ENCODE measurements around the gene LHFPL6. TPM values are rescaled to one million over a fixed set of nuclear protein-coding genes. Genes with fewer than 3 reads are reported as not detected.

Gene LHFPL6
- total RNA-seq, 4 donors from 2014 or later: 40.2 to 77.5 (median 66.6) TPM

DNA sequence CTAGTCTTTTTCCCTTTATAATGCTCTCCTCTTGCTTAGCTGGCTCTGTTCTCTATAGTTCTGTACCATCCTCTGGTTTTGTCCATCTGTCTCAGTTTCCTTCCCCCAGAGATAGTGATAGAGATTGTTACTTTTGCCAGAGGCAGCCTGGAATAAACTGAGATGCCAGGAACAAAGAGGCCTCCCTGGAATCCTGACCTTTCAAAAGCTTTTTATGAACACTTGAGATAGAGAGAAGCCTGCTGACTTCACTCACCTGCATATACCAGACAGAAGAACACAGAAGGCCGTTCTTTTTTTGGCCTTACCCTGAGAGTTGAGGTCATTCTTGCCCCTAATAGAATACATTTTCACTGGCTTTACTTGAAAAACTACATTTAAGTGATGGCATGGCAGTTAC, 150.2 kb downstream of the LHFPL6 start:
- H3K9me3 ChIP-seq: no peaks in the 10 kb centered on the region
- peak overlapping the region in 2 of 4 donors; percentile 50 to 57 for H3K27ac ChIP-seq
- no peaks in the 10 kb centered on the region for H3K36me3 ChIP-seq
- H3K4me1 ChIP-seq: peaks cover 13 to 51% (median 22%) of the 10 kb centered on the region in 3 donors
- WGBS, 2 donors (ENCODE audit: low coverage in 1 of 2): 17 to 44% methylated on average over 1 of the region's 1 CpG
- H3K4me3 ChIP-seq: no peak overlapping the region
- no peak for ATAC-seq
- H3K27me3 ChIP-seq: no peaks in the 10 kb centered on the region
- TF ChIP-seq EP300 (IDR thresholded peaks at IDR 0.05) (no peak), POLR2AphosphoS5 (IDR thresholded peaks at IDR 0.05) (no peak), POLR2A (IDR thresholded peaks at IDR 0.05) (no peak)
- TF ChIP-seq, protein P1, sequence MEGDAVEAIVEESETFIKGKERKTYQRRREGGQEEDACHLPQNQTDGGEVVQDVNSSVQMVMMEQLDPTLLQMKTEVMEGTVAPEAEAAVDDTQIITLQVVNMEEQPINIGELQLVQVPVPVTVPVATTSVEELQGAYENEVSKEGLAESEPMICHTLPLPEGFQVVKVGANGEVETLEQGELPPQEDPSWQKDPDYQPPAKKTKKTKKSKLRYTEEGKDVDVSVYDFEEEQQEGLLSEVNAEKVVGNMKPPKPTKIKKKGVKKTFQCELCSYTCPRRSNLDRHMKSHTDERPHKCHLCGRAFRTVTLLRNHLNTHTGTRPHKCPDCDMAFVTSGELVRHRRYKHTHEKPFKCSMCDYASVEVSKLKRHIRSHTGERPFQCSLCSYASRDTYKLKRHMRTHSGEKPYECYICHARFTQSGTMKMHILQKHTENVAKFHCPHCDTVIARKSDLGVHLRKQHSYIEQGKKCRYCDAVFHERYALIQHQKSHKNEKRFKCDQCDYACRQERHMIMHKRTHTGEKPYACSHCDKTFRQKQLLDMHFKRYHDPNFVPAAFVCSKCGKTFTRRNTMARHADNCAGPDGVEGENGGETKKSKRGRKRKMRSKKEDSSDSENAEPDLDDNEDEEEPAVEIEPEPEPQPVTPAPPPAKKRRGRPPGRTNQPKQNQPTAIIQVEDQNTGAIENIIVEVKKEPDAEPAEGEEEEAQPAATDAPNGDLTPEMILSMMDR (IDR thresholded peaks at IDR 0.05): no peak

- TF ChIP-seq EP300 (IDR thresholded peaks at IDR 0.05) (no peak), POLR2A (IDR thresholded peaks at IDR 0.05) (no peak), POLR2AphosphoS5 (IDR thresholded peaks at IDR 0.05) (no peak)
- TF ChIP-seq, protein P1 (IDR thresholded peaks at IDR 0.05): no peak
- Histone ChIP-seq H3K4me3 (no peak overlapping the region), H3K4me1 (peaks cover 13 to 51% (median 22%) of the 10 kb centered on the region in 3 donors), H3K27me3 (no peaks in the 10 kb centered on the region), H3K36me3 (no peaks in the 10 kb centered on the region), H3K27ac (peak overlapping the region; percentile 38 to 57 (median 46)), H3K9me3 (no peaks in the 10 kb centered on the region)
- WGBS, 2 donors (ENCODE audit: low coverage in 1 of 2): 49 to 65% methylated on average over 3 of the region's 3 CpGs
- no peak for ATAC-seq
Measured at GRCh38 chr13:39452417-39452816, 150.6 kb downstream of the LHFPL6 start.

- Histone ChIP-seq H3K4me1 (peaks cover 13 to 51% (median 22%) of the 10 kb centered on the region in 3 donors), H3K4me3 (no peak overlapping the region), H3K36me3 (no peaks in the 10 kb centered on the region), H3K9me3 (no peaks in the 10 kb centered on the region), H3K27ac (peak overlapping the region in 3 of 4 donors; percentile 38 to 57 (median 50)), H3K27me3 (no peaks in the 10 kb centered on the region)
- peak; percentile 80 for ATAC-seq
- TF ChIP-seq POLR2AphosphoS5 (IDR thresholded peaks at IDR 0.05): no peak
- no peak for TF ChIP-seq EP300 (IDR thresholded peaks at IDR 0.05)
- TF ChIP-seq POLR2A (IDR thresholded peaks at IDR 0.05): no peak
- TF ChIP-seq, protein P1 (IDR thresholded peaks at IDR 0.05): no peak
- 32 to 51% methylated on average over 4 of the region's 4 CpGs for WGBS, 2 donors (ENCODE audit: low coverage in 1 of 2)
Measured at GRCh38 chr13:39451860-39452301, 151.1 kb downstream of the LHFPL6 start.

GRCh38 chr13:39451301-39451700, 151.7 kb downstream of the LHFPL6 start:
- Histone ChIP-seq H3K27me3 (no peaks in the 10 kb centered on the region), H3K36me3 (no peaks in the 10 kb centered on the region), H3K4me1 (peaks cover 13 to 51% (median 22%) of the 10 kb centered on the region in 3 donors), H3K27ac (peak overlapping the region in 1 of 4 donors; percentile 50), H3K9me3 (no peaks in the 10 kb centered on the region), H3K4me3 (no peak overlapping the region)
- TF ChIP-seq POLR2AphosphoS5 (IDR thresholded peaks at IDR 0.05): peak; percentile 33
- TF ChIP-seq, protein P1 (IDR thresholded peaks at IDR 0.05): no peak
- TF ChIP-seq EP300 (IDR thresholded peaks at IDR 0.05): no peak
- 26 to 36% methylated on average over 1 of the region's 1 CpG for WGBS, 2 donors (ENCODE audit: low coverage in 1 of 2)
- no peak for ATAC-seq

GRCh38 chr13:39450176-39450575, 152.8 kb downstream of the LHFPL6 start:
- ATAC-seq: no peak
- Histone ChIP-seq H3K9me3 (no peaks in the 10 kb centered on the region), H3K27ac (no peak overlapping the region), H3K36me3 (no peaks in the 10 kb centered on the region), H3K4me3 (no peak overlapping the region), H3K27me3 (no peaks in the 10 kb centered on the region), H3K4me1 (peaks cover 13 to 51% (median 22%) of the 10 kb centered on the region in 3 donors)
- no peak for TF ChIP-seq POLR2AphosphoS5 (IDR thresholded peaks at IDR 0.05)
- TF ChIP-seq, protein P1 (IDR thresholded peaks at IDR 0.05): no peak
- no peak for TF ChIP-seq EP300 (IDR thresholded peaks at IDR 0.05)
- TF ChIP-seq POLR2A (IDR thresholded peaks at IDR 0.05): no peak
